Stimulated activated CD4-positive, alpha-beta T cell treated with anti-CD3 and anti-CD28 coated beads, Interleukin-1b, Interleukin-23, amount 100 ng/mL, for 24 hours (primary cell): Measurements from ENCODE around the gene TMEM202.
"Not testable (repeated sequence)": the region's sequence is repeated elsewhere in the genome, so short reads cannot be mapped to it uniquely, and the experiment has no call there.

Experiments
- DNase-seq, 4 experiments: peaks; one replicate each; pipeline ENCODE4 v3.0.0-alpha.2; 2020; ENCODE audit warnings: low read depth in 4 of 4, low spot score in 1 of 4

TMEM202 gene

GRCh38 chr15:72398648-72399047, 543 bp downstream of the TMEM202 start:
- no peak for DNase-seq

- DNase-seq, result no peak
Observed at GRCh38 chr15:72402726-72403125, 4.6 kb downstream of the TMEM202 start.

GRCh38 chr15:72404356-72404755, 6.3 kb downstream of the TMEM202 start:
- DNase-seq, result no peak

GRCh38 chr15:72404841-72405240, 6.7 kb downstream of the TMEM202 start:
- no peak for DNase-seq

GRCh38 chr15:72406936-72407335, 8.8 kb downstream of the TMEM202 start:
- DNase-seq, result no peak

GRCh38 chr15:72411111-72411510, 13.0 kb downstream of the TMEM202 start:
- DNase-seq, result no peak

GRCh38 chr15:72411544-72411943, 13.4 kb downstream of the TMEM202 start:
- no peak for DNase-seq

GRCh38 chr15:72413337-72413736, 15.2 kb downstream of the TMEM202 start:
- not testable (repeated sequence) for DNase-seq

GRCh38 chr15:72415304-72415703, 17.2 kb downstream of the TMEM202 start:
- no peak for DNase-seq

- not testable (repeated sequence) for DNase-seq
Observed at GRCh38 chr15:72419768-72420167, 21.7 kb downstream of the TMEM202 start.

- DNase-seq, result no peak
Observed at GRCh38 chr15:72420576-72420975, 22.5 kb downstream of the TMEM202 start.

GRCh38 chr15:72421484-72421883, 23.4 kb downstream of the TMEM202 start:
- DNase-seq, result no peak

- DNase-seq, result no peak
Observed at GRCh38 chr15:72423256-72423655, 25.2 kb downstream of the TMEM202 start.

GRCh38 chr15:72426753-72427152, 28.6 kb downstream of the TMEM202 start:
- no peak for DNase-seq

- DNase-seq, result no peak
Observed at GRCh38 chr15:72437650-72438316, 39.7 kb downstream of the TMEM202 start.

- DNase-seq, result not testable (repeated sequence)
Observed at GRCh38 chr15:72442848-72443247, 44.7 kb downstream of the TMEM202 start.

GRCh38 chr15:72445426-72445825, 47.3 kb downstream of the TMEM202 start:
- DNase-seq, result no peak

GRCh38 chr15:72450805-72451204, 52.7 kb downstream of the TMEM202 start:
- no peak for DNase-seq

- DNase-seq, result no peak
Observed at GRCh38 chr15:72451224-72451623, 53.1 kb downstream of the TMEM202 start.

- no peak for DNase-seq
Observed at GRCh38 chr15:72456684-72457083, 58.6 kb downstream of the TMEM202 start.
